Fibroblast of gingiva (primary cell): ENCODE results near the gene ATXN7L1.

ENCODE experiments used
- DNase-seq: peaks from one replicate; pipeline ENCODE4 v3.0.0-alpha.2; 2011; ENCODE audit warnings: low read depth

ATXN7L1 gene

GRCh38 chr7:105778956-105779355, 97.4 kb downstream of the ATXN7L1 start:
- DNase-seq = no peak

GRCh38 chr7:105776986-105777910, 99.2 kb downstream of the ATXN7L1 start:
- DNase-seq = peak; percentile 62

GRCh38 chr7:105776068-105776790, 100.2 kb downstream of the ATXN7L1 start:
- DNase-seq = peak; percentile 99

- no peak for DNase-seq
These were observed 100.8 kb downstream of the ATXN7L1 start for GRCh38 chr7:105775580-105775979.

- no peak for DNase-seq
These were observed 103.4 kb downstream of the ATXN7L1 start for GRCh38 chr7:105773030-105773460.

GRCh38 chr7:105769901-105770628, 106.3 kb downstream of the ATXN7L1 start:
- peak; percentile 29 for DNase-seq

- DNase-seq = no peak
These were observed 107.4 kb downstream of the ATXN7L1 start for GRCh38 chr7:105768898-105769507.

GRCh38 chr7:105768117-105768516, 108.3 kb downstream of the ATXN7L1 start:
- DNase-seq = no peak

GRCh38 chr7:105766421-105767073, 109.9 kb downstream of the ATXN7L1 start:
- no peak for DNase-seq

- DNase-seq = no peak
These were observed 110.6 kb downstream of the ATXN7L1 start for GRCh38 chr7:105765846-105766245.

- no peak for DNase-seq
These were observed 111.9 kb downstream of the ATXN7L1 start for GRCh38 chr7:105764506-105764905.

GRCh38 chr7:105760551-105761447, 115.6 kb downstream of the ATXN7L1 start:
- DNase-seq = peak; percentile 63

GRCh38 chr7:105759670-105760550, 116.5 kb downstream of the ATXN7L1 start:
- DNase-seq = peak; percentile 61

- no peak for DNase-seq
These were observed 120.0 kb downstream of the ATXN7L1 start for GRCh38 chr7:105756367-105756766.

- DNase-seq = no peak
These were observed 123.6 kb downstream of the ATXN7L1 start for GRCh38 chr7:105752671-105753275.

GRCh38 chr7:105751054-105751453, 125.3 kb downstream of the ATXN7L1 start:
- DNase-seq = no peak

- DNase-seq = no peak
These were observed 127.7 kb downstream of the ATXN7L1 start for GRCh38 chr7:105748701-105749100.

- no peak for DNase-seq
These were observed 130.6 kb downstream of the ATXN7L1 start for GRCh38 chr7:105745681-105746330.
